T47D (cell line): Measurements from ENCODE around the gene FUOM.

Experiments
- DNase-seq, 2 experiments: peaks; one replicate each; pipeline versions ENCODE4 v3.0.0 to v3.0.0-alpha.2; 2011 to 2012; ENCODE audit warnings: low read depth in 1 of 2, low spot score in 1 of 2
- JUND ChIP-seq: IDR thresholded peaks from 2 replicates; pipeline ENCODE4 v1.6.1; 2012; ENCODE audit warnings: low read depth
- in situ Hi-C: cut with HindIII; loops from 2 replicates; pipeline ENCODE4 v1.10.0; 2016; ENCODE audit warnings: low sequenced_read_pairs, low pct_unique_long_range_greater_than_20kb

The FUOM gene

GRCh38 chr10:133349577-133350011, 8.2 kb downstream of the FUOM start:
- in situ Hi-C loops: no loop called here
- DNase-seq: no peak
- no peak for TF ChIP-seq JUND

GRCh38 chr10:133349160-133349568, 8.7 kb downstream of the FUOM start:
- TF ChIP-seq JUND: no peak
- no peak for DNase-seq
- in situ Hi-C loops: no loop called here

- no peak for TF ChIP-seq JUND
- no peak for DNase-seq
- in situ Hi-C loops: no loop called here
Measured at GRCh38 chr10:133347710-133348517, 9.9 kb downstream of the FUOM start.

GRCh38 chr10:133346413-133346812, 11.4 kb downstream of the FUOM start:
- in situ Hi-C loops: no loop called here
- no peak for DNase-seq

GRCh38 chr10:133344236-133344635, 13.6 kb downstream of the FUOM start:
- in situ Hi-C loops: no loop called here
- no peak for DNase-seq
- TF ChIP-seq JUND: no peak

More at GRCh38 chr10:133346413-133346812, 11.4 kb downstream of the FUOM start:
- no peak for TF ChIP-seq JUND

GRCh38 chr10:133343558-133343957, 14.3 kb downstream of the FUOM start:
- TF ChIP-seq JUND: no peak
- no peak for DNase-seq
- in situ Hi-C loops: no loop called here

GRCh38 chr10:133342942-133343341, 14.9 kb downstream of the FUOM start:
- in situ Hi-C loops: no loop called here
- no peak for TF ChIP-seq JUND

GRCh38 chr10:133341983-133342382, 15.8 kb downstream of the FUOM start:
- in situ Hi-C loops: no loop called here
- TF ChIP-seq JUND: no peak
- no peak for DNase-seq

More at GRCh38 chr10:133342942-133343341, 14.9 kb downstream of the FUOM start:
- DNase-seq: no peak

GRCh38 chr10:133339708-133340380, 18.0 kb downstream of the FUOM start:
- in situ Hi-C loops: no loop called here
- TF ChIP-seq JUND: no peak
- DNase-seq: no peak

- in situ Hi-C loops: no loop called here
- TF ChIP-seq JUND: no peak
- DNase-seq: no peak
Measured at GRCh38 chr10:133338080-133339071, 19.4 kb downstream of the FUOM start.

GRCh38 chr10:133337370-133337725, 20.5 kb downstream of the FUOM start:
- no peak for TF ChIP-seq JUND
- DNase-seq: no peak

GRCh38 chr10:133336577-133337369, 21.0 kb downstream of the FUOM start, which contains the start of gene CALY:
TSS of gene CALY (minus strand) at chr10:133336896. CDS start at chr10:133328989, 7,907 bp downstream.
- in situ Hi-C loops: no loop called here
- no peak for TF ChIP-seq JUND
- no peak for DNase-seq

More at GRCh38 chr10:133337370-133337725, 20.5 kb downstream of the FUOM start:
- in situ Hi-C loops: no loop called here
